Ishikawa (cell line): ENCODE data around the gene USP20.

ENCODE experiments used
- CEBPB ChIP-seq: IDR thresholded peaks from 2 replicates; pipeline ENCODE4 v1.6.1; 2012
- CREB1 ChIP-seq: IDR thresholded peaks from 2 replicates; pipeline ENCODE4 v1.6.1; 2012; ENCODE audit warnings: low read depth
- EGR1 ChIP-seq: IDR thresholded peaks from 2 replicates; pipeline ENCODE4 v1.6.1; 2012
- EP300 ChIP-seq: IDR thresholded peaks from 2 replicates; pipeline ENCODE4 v1.6.1; 2012; ENCODE audit warnings: borderline replicate concordance
- MAX ChIP-seq: IDR thresholded peaks from 2 replicates; pipeline ENCODE4 v1.6.1; 2012
- RAD21 ChIP-seq: IDR thresholded peaks from 2 replicates; pipeline ENCODE4 v1.6.1; 2012; ENCODE audit warnings: low read depth
- TAF1 ChIP-seq: IDR thresholded peaks from 2 replicates; pipeline ENCODE4 v1.6.1; 2012; ENCODE audit warnings: low read depth, mild to moderate bottlenecking
- USF1 ChIP-seq: IDR thresholded peaks from 2 replicates; pipeline ENCODE4 v1.6.1; 2012
- YY1 ChIP-seq: IDR thresholded peaks from 2 replicates; pipeline ENCODE4 v1.6.1; 2012; ENCODE audit warnings: low read depth
- TF ChIP-seq, protein P1 (sequence below): IDR thresholded peaks from 2 replicates; pipeline ENCODE4 v1.6.1; 2012; ENCODE audit warnings: low read depth, mild to moderate bottlenecking

GRCh38 chr9:129815278-129815677 lies 20.0 kb upstream of the USP20 start:
- TF ChIP-seq CREB1 (no peak), CEBPB (no peak), EGR1 (no peak), YY1 (no peak), EP300 (no peak), USF1 (no peak), RAD21 (no peak), TAF1 (no peak), MAX (no peak)
- TF ChIP-seq, protein P1, sequence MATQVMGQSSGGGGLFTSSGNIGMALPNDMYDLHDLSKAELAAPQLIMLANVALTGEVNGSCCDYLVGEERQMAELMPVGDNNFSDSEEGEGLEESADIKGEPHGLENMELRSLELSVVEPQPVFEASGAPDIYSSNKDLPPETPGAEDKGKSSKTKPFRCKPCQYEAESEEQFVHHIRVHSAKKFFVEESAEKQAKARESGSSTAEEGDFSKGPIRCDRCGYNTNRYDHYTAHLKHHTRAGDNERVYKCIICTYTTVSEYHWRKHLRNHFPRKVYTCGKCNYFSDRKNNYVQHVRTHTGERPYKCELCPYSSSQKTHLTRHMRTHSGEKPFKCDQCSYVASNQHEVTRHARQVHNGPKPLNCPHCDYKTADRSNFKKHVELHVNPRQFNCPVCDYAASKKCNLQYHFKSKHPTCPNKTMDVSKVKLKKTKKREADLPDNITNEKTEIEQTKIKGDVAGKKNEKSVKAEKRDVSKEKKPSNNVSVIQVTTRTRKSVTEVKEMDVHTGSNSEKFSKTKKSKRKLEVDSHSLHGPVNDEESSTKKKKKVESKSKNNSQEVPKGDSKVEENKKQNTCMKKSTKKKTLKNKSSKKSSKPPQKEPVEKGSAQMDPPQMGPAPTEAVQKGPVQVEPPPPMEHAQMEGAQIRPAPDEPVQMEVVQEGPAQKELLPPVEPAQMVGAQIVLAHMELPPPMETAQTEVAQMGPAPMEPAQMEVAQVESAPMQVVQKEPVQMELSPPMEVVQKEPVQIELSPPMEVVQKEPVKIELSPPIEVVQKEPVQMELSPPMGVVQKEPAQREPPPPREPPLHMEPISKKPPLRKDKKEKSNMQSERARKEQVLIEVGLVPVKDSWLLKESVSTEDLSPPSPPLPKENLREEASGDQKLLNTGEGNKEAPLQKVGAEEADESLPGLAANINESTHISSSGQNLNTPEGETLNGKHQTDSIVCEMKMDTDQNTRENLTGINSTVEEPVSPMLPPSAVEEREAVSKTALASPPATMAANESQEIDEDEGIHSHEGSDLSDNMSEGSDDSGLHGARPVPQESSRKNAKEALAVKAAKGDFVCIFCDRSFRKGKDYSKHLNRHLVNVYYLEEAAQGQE: no peak
